DOHH2 (cell line): ENCODE data around the gene KRTAP20-4.

ENCODE experiments used
- H3F3A ChIP-seq: fragments of 200-600 bp; sonication (generic), shearing (Covaris generic); 2 replicates; pipeline ENCODE4 v1.6.0; 2016; ENCODE audit warnings: antibody characterized with exemption, mild to moderate bottlenecking; ENCODE audit not compliant: control insufficient read depth, insufficient read depth
- H3K27ac ChIP-seq: fragments of 200-600 bp; sonication (generic); 2 replicates; pipeline ENCODE4 v1.5.1; 2014; ENCODE audit warnings: low read depth, mild to moderate bottlenecking, low read length, moderate library complexity
- H3K27me3 ChIP-seq: fragments of 200-600 bp; sonication (generic); 2 replicates; pipeline ENCODE4 v1.6.1; 2014; ENCODE audit warnings: mild to moderate bottlenecking, low read length, mixed read lengths; ENCODE audit not compliant: control insufficient read depth
- H3K36me3 ChIP-seq: fragments of 200-600 bp; sonication (generic); 2 replicates; pipeline ENCODE4 v1.6.1; 2014; ENCODE audit warnings: mild to moderate bottlenecking, low read length, moderate library complexity, mixed read lengths; ENCODE audit not compliant: control insufficient read depth
- H3K4me1 ChIP-seq: fragments of 200-600 bp; sonication (generic); 2 replicates; pipeline ENCODE4 v1.6.1; 2014; ENCODE audit warnings: mild to moderate bottlenecking, low read length, mixed read lengths; ENCODE audit not compliant: control insufficient read depth
- H3K4me2 ChIP-seq: fragments of 200-600 bp; sonication (generic); 2 replicates; pipeline ENCODE4 v1.6.0; 2014; ENCODE audit warnings: mild to moderate bottlenecking, low read length, moderate library complexity
- H3K4me3 ChIP-seq: fragments of 200-600 bp; sonication (generic); 2 replicates; pipeline ENCODE4 v1.5.1; 2014; ENCODE audit warnings: mild to moderate bottlenecking, low read length, mixed read lengths
- H3K79me2 ChIP-seq: fragments of 200-600 bp; sonication (generic); 2 replicates; pipeline ENCODE4 v1.6.1; 2014; ENCODE audit warnings: mild to moderate bottlenecking, low read length, mixed read lengths; ENCODE audit not compliant: control insufficient read depth
- H3K9me2 ChIP-seq: fragments of 200-600 bp; sonication (generic); replicated peaks from 2 replicates; pipeline ENCODE4 v1.6.1; 2014; ENCODE audit warnings: mild to moderate bottlenecking, low read length, mixed read lengths; ENCODE audit not compliant: control insufficient read depth
- H3K9me3 ChIP-seq: fragments of 200-600 bp; sonication (generic); 2 replicates; pipeline ENCODE4 v1.6.1; 2014; ENCODE audit warnings: antibody characterized with exemption, low read length, mixed read lengths; ENCODE audit not compliant: control insufficient read depth, insufficient read depth
- H4K20me1 ChIP-seq: fragments of 200-600 bp; sonication (generic); 2 replicates; pipeline ENCODE4 v1.6.0; 2014; ENCODE audit warnings: low read depth, mild to moderate bottlenecking, antibody characterized with exemption, low read length, moderate library complexity; ENCODE audit not compliant: control insufficient read depth, insufficient read depth
- EZH2phosphoT487 ChIP-seq: fragments of 200-600 bp; sonication (generic); IDR thresholded peaks from 2 replicates; pipeline ENCODE4 v1.6.1; 2017; ENCODE audit warnings: borderline replicate concordance, mild to moderate bottlenecking, antibody characterized with exemption, low read length, moderate library complexity, mixed read lengths
- TF ChIP-seq, protein P1 (sequence below): fragments of 200-600 bp; sonication (generic); IDR thresholded peaks from one replicate; pipeline ENCODE4 v1.5.1; 2014; ENCODE audit warnings: antibody characterized with exemption, mild to moderate bottlenecking, low read depth, low read length; ENCODE audit not compliant: poor library complexity, severe bottlenecking

Gene KRTAP20-4

DNA sequence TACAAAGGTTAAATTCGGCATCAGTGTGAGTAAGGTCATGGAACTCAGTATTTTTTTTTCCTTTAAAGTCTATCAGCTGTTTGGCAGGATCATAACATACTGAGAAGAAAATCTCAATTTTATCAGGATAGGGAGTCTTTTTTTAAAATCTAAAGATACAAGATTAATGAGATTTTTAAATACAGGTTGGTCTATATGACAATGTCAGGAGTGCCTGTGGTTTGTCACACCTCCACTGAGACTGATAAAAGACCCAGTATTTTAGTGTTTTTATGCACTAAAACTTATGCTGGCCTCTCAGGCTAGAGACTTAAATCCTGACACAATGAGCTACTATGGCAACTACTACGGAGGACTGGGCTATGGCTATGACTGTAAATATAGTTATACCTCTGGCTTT lies 22.1 kb downstream of the KRTAP20-4 start, which contains the start of gene KRTAP20-3:
Gene KRTAP20-3, plus strand, starts transcription at position 301 of the 400 bp plus-strand sequence.
- no peaks in the 10 kb centered on the region for H3K79me2 ChIP-seq
- no peaks in the 10 kb centered on the region for H3K9me3 ChIP-seq
- no peaks in the 10 kb centered on the region for H3K9me2 ChIP-seq
- H3K27ac ChIP-seq, result no peak within 1 kb of the TSS
- H4K20me1 ChIP-seq, result no peaks in the 10 kb centered on the region
- H3K4me1 ChIP-seq, result no peaks in the 10 kb centered on the region
- H3K4me3 ChIP-seq, result no peak within 1 kb of the TSS
- no peaks in the 10 kb centered on the region for H3K27me3 ChIP-seq
- TF ChIP-seq EZH2phosphoT487, result no peak
- TF ChIP-seq, protein P1, sequence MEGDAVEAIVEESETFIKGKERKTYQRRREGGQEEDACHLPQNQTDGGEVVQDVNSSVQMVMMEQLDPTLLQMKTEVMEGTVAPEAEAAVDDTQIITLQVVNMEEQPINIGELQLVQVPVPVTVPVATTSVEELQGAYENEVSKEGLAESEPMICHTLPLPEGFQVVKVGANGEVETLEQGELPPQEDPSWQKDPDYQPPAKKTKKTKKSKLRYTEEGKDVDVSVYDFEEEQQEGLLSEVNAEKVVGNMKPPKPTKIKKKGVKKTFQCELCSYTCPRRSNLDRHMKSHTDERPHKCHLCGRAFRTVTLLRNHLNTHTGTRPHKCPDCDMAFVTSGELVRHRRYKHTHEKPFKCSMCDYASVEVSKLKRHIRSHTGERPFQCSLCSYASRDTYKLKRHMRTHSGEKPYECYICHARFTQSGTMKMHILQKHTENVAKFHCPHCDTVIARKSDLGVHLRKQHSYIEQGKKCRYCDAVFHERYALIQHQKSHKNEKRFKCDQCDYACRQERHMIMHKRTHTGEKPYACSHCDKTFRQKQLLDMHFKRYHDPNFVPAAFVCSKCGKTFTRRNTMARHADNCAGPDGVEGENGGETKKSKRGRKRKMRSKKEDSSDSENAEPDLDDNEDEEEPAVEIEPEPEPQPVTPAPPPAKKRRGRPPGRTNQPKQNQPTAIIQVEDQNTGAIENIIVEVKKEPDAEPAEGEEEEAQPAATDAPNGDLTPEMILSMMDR, result no peak
- H3K36me3 ChIP-seq, result no peaks in the 10 kb centered on the region
- no peaks in the 10 kb centered on the region for H3F3A ChIP-seq
- H3K4me2 ChIP-seq, result no peak within 1 kb of the TSS

DNA sequence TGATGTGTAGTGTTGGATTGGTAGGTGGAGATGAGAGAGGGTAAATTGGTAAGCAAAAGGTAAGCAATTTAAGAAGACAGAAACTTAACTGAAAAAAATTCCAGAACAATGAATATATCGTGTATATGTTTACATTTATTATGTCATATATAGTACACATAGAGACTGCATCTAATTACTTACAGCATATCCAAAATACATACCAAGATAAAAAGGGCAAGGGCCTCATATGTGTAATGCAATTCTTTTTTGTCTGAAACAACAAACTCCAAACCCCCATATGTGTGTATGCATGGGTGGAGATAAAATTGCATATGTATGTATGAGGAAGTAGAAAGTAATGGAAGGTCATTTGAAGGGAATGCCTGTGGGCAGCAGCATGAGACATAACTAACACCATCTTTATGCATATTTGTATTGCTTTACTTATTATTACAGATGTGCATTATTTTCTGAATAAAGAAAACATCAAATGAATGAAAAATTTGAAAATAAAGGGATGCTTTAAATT lies 26.5 kb downstream of the KRTAP20-4 start:
- Histone ChIP-seq H3K4me1 (no peaks in the 10 kb centered on the region), H3K36me3 (no peaks in the 10 kb centered on the region), H3K9me2 (no peaks in the 10 kb centered on the region), H3K27me3 (no peaks in the 10 kb centered on the region), H3K9me3 (no peaks in the 10 kb centered on the region), H4K20me1 (no peaks in the 10 kb centered on the region), H3K79me2 (no peaks in the 10 kb centered on the region), H3F3A (no peaks in the 10 kb centered on the region), H3K4me3 (no peak overlapping the region), H3K4me2 (no peak overlapping the region), H3K27ac (no peak overlapping the region)
- TF ChIP-seq, protein P1, result no peak
- no peak for TF ChIP-seq EZH2phosphoT487

DNA sequence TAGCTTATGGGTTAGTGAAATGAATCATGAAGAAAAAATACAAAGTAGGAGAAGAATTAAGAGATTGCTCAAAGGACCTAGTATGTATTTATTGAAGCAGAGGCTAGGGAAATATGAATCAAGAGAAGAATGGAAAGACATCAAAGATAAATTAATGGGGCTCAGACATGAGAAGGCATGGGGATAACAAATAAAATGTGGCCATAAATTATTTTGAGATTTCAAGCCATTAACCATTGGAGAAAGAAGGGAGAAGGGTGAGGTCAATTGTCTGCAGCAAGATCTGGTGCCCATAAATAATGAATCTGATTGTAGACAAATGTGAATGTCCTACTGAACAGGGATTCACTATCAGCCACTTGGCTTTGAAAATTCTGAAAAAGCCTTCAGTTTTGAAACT lies 32.5 kb downstream of the KRTAP20-4 start:
- Histone ChIP-seq H3K9me3 (no peaks in the 10 kb centered on the region), H3K4me2 (no peak overlapping the region), H4K20me1 (no peaks in the 10 kb centered on the region), H3K27me3 (no peaks in the 10 kb centered on the region), H3K27ac (no peak overlapping the region), H3K36me3 (no peaks in the 10 kb centered on the region), H3K9me2 (no peaks in the 10 kb centered on the region), H3K4me1 (no peaks in the 10 kb centered on the region), H3K79me2 (no peaks in the 10 kb centered on the region), H3K4me3 (no peak overlapping the region), H3F3A (no peaks in the 10 kb centered on the region)
- TF ChIP-seq, protein P1, result no peak
- TF ChIP-seq EZH2phosphoT487, result no peak

DNA sequence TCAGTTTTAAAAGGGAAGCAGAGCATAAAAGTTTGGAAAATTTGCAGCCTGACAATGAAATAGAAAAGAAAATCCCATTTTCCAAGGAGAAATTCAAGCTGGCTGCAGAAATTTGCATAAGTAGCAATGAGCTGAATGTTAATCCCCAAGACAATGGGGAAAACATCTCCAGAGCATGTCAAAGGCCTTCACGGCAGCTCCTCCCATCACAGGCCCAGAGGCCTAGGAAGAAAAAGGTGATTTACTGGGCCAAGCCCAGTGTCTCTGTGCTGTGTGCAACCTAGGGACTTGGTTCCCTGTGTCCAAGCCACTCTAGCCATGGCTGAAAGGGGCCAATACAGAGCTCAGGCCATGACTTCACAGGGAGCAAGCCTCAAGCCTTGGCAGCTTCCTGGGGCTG lies 48.3 kb downstream of the KRTAP20-4 start:
- no peak overlapping the region for H3K4me3 ChIP-seq
- H3K27ac ChIP-seq, result no peak overlapping the region
- TF ChIP-seq, protein P1, result no peak
- no peak for TF ChIP-seq EZH2phosphoT487
- H3K4me1 ChIP-seq, result no peaks in the 10 kb centered on the region
- H3K4me2 ChIP-seq, result no peak overlapping the region
- no peaks in the 10 kb centered on the region for H3K79me2 ChIP-seq
- no peaks in the 10 kb centered on the region for H3K36me3 ChIP-seq
- H3K9me2 ChIP-seq, result no peaks in the 10 kb centered on the region
- no peaks in the 10 kb centered on the region for H3F3A ChIP-seq
- 0 out of 2 replicates have a peak, but pooled peaks cover under 1% of the 10 kb centered on the region for H3K9me3 ChIP-seq
- H4K20me1 ChIP-seq, result no peaks in the 10 kb centered on the region
- H3K27me3 ChIP-seq, result no peaks in the 10 kb centered on the region
